K562 (cell line): Measurements from ENCODE around the gene CDH1. TPM values are rescaled to one million over a fixed set of nuclear protein-coding genes. Genes with fewer than 3 reads are reported as not detected.
A peak's percentile ranks its signal among the peaks of the same experiment; 100 is the strongest.

Experiments used
- ATAC-seq: fragments of 200-7000 bp; cut with Tn5 transposase; 3 replicates; pipeline ENCODE4 v1.9.1; 2020; ENCODE audit warnings: moderate library complexity
- BruUV-seq: library from RNA; stranded (reverse); fragments of 400-500 nt; replicated peaks from 2 replicates; lab custom pipeline; 2021; lab: Mats Ljungman, UMichigan
- CTCF ChIA-PET: fragments of 300-600 bp; formaldehyde crosslinking; extraction: SDS; loops from one replicate; lab custom pipeline; 2021; ENCODE audit warnings: low intra/inter-chr PET ratio; lab: Yijun Ruan, JAX
- POLR2A ChIA-PET: fragments of 300-600, 350-650 bp; sonication (Branson Sonifier 250); formaldehyde crosslinking; extraction: SDS; loops from one replicate; lab custom pipeline; 2021; ENCODE audit warnings: antibody characterized with exemption, inconsistent platforms; lab: Yijun Ruan, JAX
- DNase-seq, 4 experiments: peaks; one replicate each; pipeline versions ENCODE4 v3.0.0 to v3.0.0-alpha.2; 2011 to 2018; ENCODE audit warnings: low spot score in 3 of 4, mixed read lengths in 3 of 4; ENCODE audit errors: extremely low read depth in 1 of 4
- FAIRE-seq: peaks from 2 replicates; lab custom pipeline; 2011; peaks lifted over from hg19 to GRCh38; lab: Jason Lieb, UNC
- H2AFZ ChIP-seq: 2 replicates; pipeline ENCODE4 v1.6.0; 2011; ENCODE audit warnings: low read depth, low read length, control low read depth, inconsistent platforms
- H3K27ac ChIP-seq: fragments of 200-600 bp; 3 replicates; pipeline ENCODE4 v1.8.0; 2011; ENCODE audit warnings: low read depth, mild to moderate bottlenecking, control low read depth, inconsistent platforms, low read length, moderate library complexity, mixed read lengths; ENCODE audit errors: extremely low read depth
- H3K27me3 ChIP-seq, 2 experiments: fragments of 300-600 bp in 1 of 2; 2 replicates in 1 of 2; 3 replicates in 1 of 2; pipeline versions ENCODE4 v1.6.0 to v1.8.0; 2011; ENCODE audit warnings: inconsistent platforms in 2 of 2, low read length in 2 of 2, mild to moderate bottlenecking in 1 of 2, mixed read lengths in 1 of 2, moderate library complexity in 1 of 2; ENCODE audit not compliant: control insufficient read depth in 2 of 2, insufficient read depth in 2 of 2
- H3K36me3 ChIP-seq: fragments of 300-600 bp; 3 replicates; pipeline ENCODE4 v1.8.0; 2011; ENCODE audit warnings: mild to moderate bottlenecking, low read length, inconsistent platforms; ENCODE audit not compliant: control insufficient read depth, insufficient read depth
- H3K4me1 ChIP-seq, 2 experiments: fragments of 200-600 bp in 1 of 2; replicated peaks in 1 of 2; 2 replicates in 1 of 2; 3 replicates in 1 of 2; pipeline versions ENCODE4 v1.5.1 to v1.8.0; 2011; ENCODE audit warnings: inconsistent platforms in 2 of 2, low read length in 2 of 2, mild to moderate bottlenecking in 1 of 2, mixed read lengths in 1 of 2, moderate library complexity in 1 of 2; ENCODE audit not compliant: control insufficient read depth in 2 of 2, insufficient read depth in 2 of 2
- H3K4me2 ChIP-seq: 2 replicates; pipeline ENCODE4 v1.6.1; 2011; ENCODE audit warnings: low read length, control low read depth, inconsistent platforms, mixed read lengths; ENCODE audit not compliant: insufficient read depth
- H3K4me3 ChIP-seq: fragments of 200-600 bp; sonication (generic), shearing (Covaris generic); 2 replicates; pipeline ENCODE4 v1.5.1; 2016; ENCODE audit warnings: control low read depth, inconsistent platforms
- H3K79me2 ChIP-seq: fragments of 200-600 bp; 3 replicates; pipeline ENCODE4 v1.8.0; 2011; ENCODE audit warnings: low read length, inconsistent platforms; ENCODE audit not compliant: control insufficient read depth, insufficient read depth
- H3K9ac ChIP-seq, 2 experiments: 2 replicates each; pipeline versions ENCODE4 v1.6.0 to v1.6.1; 2011; ENCODE audit warnings: low read depth in 2 of 2, low read length in 2 of 2, control low read depth in 1 of 2, inconsistent platforms in 1 of 2, mild to moderate bottlenecking in 1 of 2, mixed read lengths in 1 of 2; ENCODE audit not compliant: insufficient read depth in 1 of 2
- H3K9me1 ChIP-seq: one replicate; pipeline ENCODE4 v1.6.0; 2011; ENCODE audit warnings: inconsistent platforms, mild to moderate bottlenecking, low read length, moderate library complexity; ENCODE audit not compliant: control insufficient read depth, insufficient read depth
- H3K9me3 ChIP-seq: replicated peaks from 2 replicates; pipeline ENCODE4 v1.5.1; 2011; ENCODE audit warnings: low read depth, low read length, inconsistent platforms; ENCODE audit not compliant: control insufficient read depth, insufficient read depth
- H4K20me1 ChIP-seq: replicated peaks from 2 replicates; pipeline ENCODE4 v1.6.1; 2011; ENCODE audit warnings: low read length, inconsistent platforms, mixed read lengths; ENCODE audit not compliant: control insufficient read depth, insufficient read depth
- C11orf30 ChIP-seq: fragments of 450-650 bp; IDR thresholded peaks from 2 replicates; pipeline ENCODE4 v1.6.1; 2016; ENCODE audit warnings: low read depth, mild to moderate bottlenecking
- CBFA2T3 ChIP-seq: fragments of 450-650 bp; IDR thresholded peaks from 2 replicates; pipeline ENCODE4 v1.6.1; 2017
- HDAC8 ChIP-seq: fragments of 450-650 bp; IDR thresholded peaks from 2 replicates; pipeline ENCODE4 v1.6.1; 2016; ENCODE audit warnings: mild to moderate bottlenecking, missing genetic modification characterization, moderate library complexity, missing compliant biosample characterization
- LEF1 ChIP-seq: fragments of 450-650 bp; IDR thresholded peaks from 2 replicates; pipeline ENCODE4 v1.6.1; 2016; ENCODE audit warnings: mild to moderate bottlenecking
- MAFF ChIP-seq: IDR thresholded peaks from 2 replicates; pipeline ENCODE4 v1.6.1; 2012; ENCODE audit warnings: low read length, improper control_type of control experiment
- MAFG ChIP-seq: fragments of 450-650 bp; conservative IDR thresholded peaks from 2 replicates; pipeline ENCODE4 v1.6.1; 2016; ENCODE audit warnings: missing genetic modification characterization, missing compliant biosample characterization
- MAFK ChIP-seq: IDR thresholded peaks from 2 replicates; pipeline ENCODE4 v1.6.1; 2011; ENCODE audit warnings: low read length, improper control_type of control experiment
- PURB ChIP-seq: sonication (generic); formaldehyde crosslinking; IDR thresholded peaks from 2 replicates; pipeline ENCODE4 v1.9.0; 2021; ENCODE audit warnings: low read depth, mild to moderate bottlenecking, missing genetic modification reagents
- TCF3 ChIP-seq: sonication (generic); formaldehyde crosslinking; IDR thresholded peaks from 2 replicates; pipeline ENCODE4 v1.4.0; 2020; ENCODE audit warnings: mild to moderate bottlenecking, missing genetic modification reagents
- ZNF316 ChIP-seq: fragments of 450-650 bp; IDR thresholded peaks from 2 replicates; pipeline ENCODE4 v1.6.1; 2016
- WGBS: fragments of 100-300 bp; shearing (Covaris generic); methylation state at CpG from one replicate; pipeline ENCODE4 v1.1.6; 2016; ENCODE audit warnings: low coverage, mixed read lengths; ENCODE audit not compliant: insufficient coverage; ENCODE audit errors: missing lambda C conversion rate; 5-methylcytosine and 5-hydroxymethylcytosine counted together
- in situ Hi-C: fragments of 300-500 bp; cut with MboI; formaldehyde crosslinking; loops from 4 replicates; pipeline ENCODE4 v1.15.0; 2018; ENCODE audit warnings: inconsistent platforms, mixed read lengths
- intact Hi-C: fragments of 100-400 bp; cut with micrococcal nuclease; formaldehyde crosslinking; loops from 2 replicates; pipeline ENCODE4 v1.14.2; 2022
- polyA plus RNA-seq, 8 experiments: library from polyadenylated mRNA; depleted of rRNA in 4 of 8; stranded (reverse) in 5 of 8; unstranded in 3 of 8; fragments of >200 nt; fragmentation: Nextera tagmentation in 2 of 8; fragmentation: Illumina TruSeq in 1 of 8; extraction: Ambion mirVana in 2 of 8; extraction: Trizol in 1 of 8; gene quantifications; 2 replicates each; pipeline versions ENCODE4 v1.2.1 to v1.2.3, GENCODE V29; 2011 to 2014; ENCODE audit warnings: inconsistent platforms in 1 of 8, missing spikeins in 1 of 8
- total RNA-seq, 7 experiments: library from RNA; depleted of rRNA in 6 of 7; stranded (reverse); fragments of >200 nt in 6 of 7; fragmentation: Illumina TruSeq in 2 of 7; extraction: Trizol in 2 of 7; gene quantifications; 2 replicates each; pipeline versions ENCODE4 v1.2.1 to v1.2.3, GENCODE V29; 2011 to 2021; ENCODE audit warnings: low replicate concordance in 1 of 7
- TF ChIP-seq, protein P1 (sequence below): fragments of 250-450 bp; sonication (Bioruptor Pico); IDR thresholded peaks from 2 replicates; pipeline ENCODE4 v1.6.1; 2021; ENCODE audit warnings: mild to moderate bottlenecking

Gene CDH1
- total and polyA plus RNA-seq, 9 of the 15 experiments (the other 6 are each of a cell fraction or from before 2014, with no cell fraction given) = 0.01 to 0.69 TPM; not detected in 7

DNA sequence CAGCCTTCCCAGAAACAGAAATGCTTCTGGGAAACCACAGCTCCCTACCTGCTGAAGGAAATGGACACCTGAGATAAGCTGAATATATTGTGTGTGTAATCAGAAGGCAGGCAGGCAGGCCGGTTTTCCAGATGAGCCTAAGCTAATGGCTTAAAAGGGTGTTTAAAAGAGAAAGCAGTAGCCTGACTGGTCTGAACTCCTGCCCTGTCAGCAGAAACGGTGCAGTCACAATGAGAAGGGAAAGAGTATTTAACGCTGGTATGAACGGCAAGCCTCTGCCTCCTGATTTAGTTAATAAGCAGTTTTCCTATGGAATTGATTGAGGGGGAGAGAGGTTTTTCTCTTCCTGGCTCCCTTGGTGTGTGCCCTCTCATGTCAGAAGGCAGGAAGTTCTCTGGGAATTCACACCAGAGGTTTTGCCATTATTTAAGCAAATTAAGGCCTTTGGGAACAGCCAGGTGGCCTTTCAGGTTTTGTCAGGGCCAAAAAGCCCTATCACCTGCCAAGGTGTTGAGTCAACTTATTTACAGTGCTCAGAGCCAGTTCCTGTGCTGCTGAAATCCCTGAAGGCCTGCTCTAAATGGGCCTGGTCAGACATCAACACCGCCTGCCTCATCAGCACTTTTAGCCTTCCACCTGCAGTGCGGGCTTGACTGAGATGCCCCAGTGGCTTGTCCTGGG is 41.6 kb downstream of the CDH1 start:
- no peak overlapping the region for H3K4me3 ChIP-seq
- H2AFZ ChIP-seq = peak overlapping the region; percentile 68
- CTCF ChIA-PET = no interaction called here
- TF ChIP-seq MAFK = peak; percentile 75
- TF ChIP-seq ZNF316 = peak; percentile 93
- peak; percentile 34 for TF ChIP-seq TCF3 (CRISPR knock-in tag)
- TF ChIP-seq LEF1 = no peak
- TF ChIP-seq MAFG (tag) = peak; percentile 78; the same call in 1 of the 2 replicates
- TF ChIP-seq PURB (CRISPR knock-in tag) = no peak
- TF ChIP-seq, protein P1, sequence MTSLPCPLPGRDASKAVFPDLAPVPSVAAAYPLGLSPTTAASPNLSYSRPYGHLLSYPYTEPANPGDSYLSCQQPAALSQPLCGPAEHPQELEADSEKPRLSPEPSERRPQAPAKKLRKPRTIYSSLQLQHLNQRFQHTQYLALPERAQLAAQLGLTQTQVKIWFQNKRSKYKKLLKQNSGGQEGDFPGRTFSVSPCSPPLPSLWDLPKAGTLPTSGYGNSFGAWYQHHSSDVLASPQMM (CRISPR knock-in tag) = no peak
- TF ChIP-seq MAFF = 0 out of 2 replicates have a peak, but pooled peaks have one; percentile 50
- 0 out of 2 replicates have a peak, but pooled peaks have one; percentile 9 for TF ChIP-seq CBFA2T3
- no peak for TF ChIP-seq HDAC8 (tag)
- peak; percentile 87 for TF ChIP-seq C11orf30
- H3K79me2 ChIP-seq = no peaks in the 10 kb centered on the region
- no TSS peak for BruUV-seq
- peak; percentile 57; the same call in 2 of the 3 replicates for ATAC-seq
- H3K9me3 ChIP-seq = no peaks in the 10 kb centered on the region
- in situ Hi-C loops (no loop called here), intact Hi-C loops (no loop called here)
- H3K27ac ChIP-seq = no peak overlapping the region
- DNase-seq = peak in 1 of 4 experiments; percentile 32
- no peak for FAIRE-seq
- no peaks in the 10 kb centered on the region for H4K20me1 ChIP-seq
- H3K4me1 ChIP-seq = peaks cover 2 to 3% of the 10 kb centered on the region in 2 experiments; a peak in 2 of 5 replicates
- 34% methylated on average over 6 of the region's 6 CpGs for WGBS
- H3K27me3 ChIP-seq = peaks cover 0 to 5% of the 10 kb centered on the region in 2 experiments; a peak in 1 of 5 replicates
- H3K4me2 ChIP-seq = no peak overlapping the region
- H3K9ac ChIP-seq = peak overlapping the region in 1 of 2 experiments; percentile 49; a peak in 1 of 4 replicates
- POLR2A ChIA-PET = interaction anchor here (0.6 to 0.9 kb wide), 2 partner anchors 11 to 439 kb away, joined by 4 read pairs; no protein-coding TSS in a partner anchor
- no peaks in the 10 kb centered on the region for H3K36me3 ChIP-seq
- no peaks in the 10 kb centered on the region for H3K9me1 ChIP-seq
